Measurements from ENCODE around the gene HNRNPC.

DNA sequence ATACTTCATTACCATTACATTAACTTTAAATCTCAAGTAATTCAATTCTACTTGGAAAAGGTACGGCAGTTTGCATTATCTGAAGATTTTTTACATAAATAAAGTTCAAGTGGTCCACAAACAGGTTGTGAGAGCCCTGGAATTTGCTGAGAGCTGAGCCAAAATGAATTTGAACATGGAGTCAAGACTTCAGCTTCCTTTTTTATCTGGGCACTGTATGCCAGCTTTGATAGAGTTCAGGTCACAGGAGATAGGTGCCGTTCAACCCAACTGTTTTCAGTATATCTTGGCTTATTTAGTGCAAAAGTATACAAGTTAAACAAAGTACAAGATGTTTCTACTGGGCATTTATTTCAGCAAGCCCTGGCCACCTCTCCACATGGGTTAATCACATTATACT is 28.8 kb downstream of the HNRNPC start:
- no peak for TF ChIP-seq EZH2phosphoT487 (IDR thresholded peaks at IDR 0.05; ENCODE audit: insufficient read depth, low read depth)
- TF ChIP-seq EZH2 (IDR thresholded peaks at IDR 0.05; ENCODE audit: insufficient read depth, poor library complexity, severe bottlenecking) = no peak
